Cerebellar nuclear complex (tissue), 1 donor: ENCODE measurements around the gene MNAT1.
A peak's percentile ranks its signal among the peaks of the same experiment; 100 is the strongest.

Experiments
- DNase-seq, 2 experiments: peaks; one replicate each; lab custom pipeline; 2025; lab: John Stamatoyannopoulos, UW

MNAT1 gene

DNA sequence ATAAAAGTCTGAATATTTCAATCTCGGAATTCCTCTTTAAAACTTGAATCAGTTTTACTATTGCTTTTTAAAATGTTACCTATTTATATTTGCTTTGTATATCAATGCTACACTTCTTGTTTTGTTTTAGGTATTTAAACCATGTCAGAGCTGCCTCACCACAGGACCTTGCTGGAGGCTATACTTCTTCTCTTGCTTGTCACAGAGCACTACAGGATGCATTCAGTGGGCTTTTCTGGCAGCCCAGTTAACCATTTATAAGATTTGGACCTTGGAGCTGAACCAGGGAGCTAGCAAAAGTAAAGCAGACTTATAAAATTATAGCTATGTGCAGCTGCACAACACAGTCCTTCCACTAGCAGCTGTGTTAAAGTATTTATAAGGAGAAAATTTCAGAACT, 233.5 kb downstream of the MNAT1 start:
- DNase-seq: no peak

DNA sequence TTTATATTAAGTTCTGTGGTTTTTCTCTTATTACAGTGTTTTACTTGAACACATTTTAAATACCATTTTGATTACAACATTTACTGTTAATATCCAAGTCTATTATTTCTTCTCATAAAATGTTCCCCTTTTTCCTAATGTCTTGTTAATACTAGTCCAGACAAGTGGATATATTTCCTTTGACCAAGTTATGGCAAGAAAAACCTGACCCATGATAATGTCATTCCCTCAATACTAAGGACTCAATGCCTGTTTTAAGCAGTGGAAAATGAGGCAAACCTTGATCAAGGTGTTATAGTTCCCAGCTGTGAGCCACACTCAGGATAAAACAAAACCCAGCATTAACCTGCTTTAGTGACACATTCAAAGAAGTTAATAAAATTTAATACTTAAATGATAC, 234.1 kb downstream of the MNAT1 start:
- DNase-seq: no peak

DNA sequence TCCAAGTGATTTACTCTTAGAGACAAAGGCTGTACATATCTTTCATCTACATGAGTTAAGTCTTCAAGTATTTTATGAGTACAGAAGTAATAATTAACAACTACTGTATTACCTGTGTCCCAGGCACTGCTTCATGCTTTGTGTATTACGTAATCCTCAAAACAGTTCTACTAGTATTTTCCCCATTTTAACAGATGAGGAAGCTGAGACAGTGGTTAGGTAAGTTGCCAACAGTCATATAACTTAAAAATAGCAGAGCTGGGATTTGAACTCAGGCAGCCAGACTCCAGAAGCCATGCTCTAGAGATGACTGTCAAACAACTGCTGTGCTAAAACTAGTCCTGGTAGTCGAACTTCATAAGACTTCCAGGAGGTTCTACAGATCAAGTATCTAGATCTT, 235.6 kb downstream of the MNAT1 start:
- no peak for DNase-seq

DNA sequence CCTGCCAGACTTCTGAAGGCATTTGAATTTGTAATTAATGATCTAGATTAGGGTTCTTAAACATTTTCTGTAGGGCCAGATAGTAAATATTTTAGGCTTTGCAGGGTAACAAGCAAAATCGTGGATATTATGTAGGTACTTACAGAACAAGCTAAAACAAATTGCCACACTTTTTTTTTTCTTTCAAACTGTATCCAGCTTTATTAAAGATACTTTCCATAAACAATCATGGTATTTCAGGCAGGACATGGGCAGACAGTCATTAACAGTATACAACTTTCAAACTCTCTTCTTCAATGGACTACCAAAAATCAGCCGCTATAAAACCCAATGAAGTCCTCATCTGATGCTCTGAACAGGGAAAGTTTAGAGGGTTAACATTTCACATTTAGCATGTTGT, 236.7 kb downstream of the MNAT1 start:
- DNase-seq: no peak

DNA sequence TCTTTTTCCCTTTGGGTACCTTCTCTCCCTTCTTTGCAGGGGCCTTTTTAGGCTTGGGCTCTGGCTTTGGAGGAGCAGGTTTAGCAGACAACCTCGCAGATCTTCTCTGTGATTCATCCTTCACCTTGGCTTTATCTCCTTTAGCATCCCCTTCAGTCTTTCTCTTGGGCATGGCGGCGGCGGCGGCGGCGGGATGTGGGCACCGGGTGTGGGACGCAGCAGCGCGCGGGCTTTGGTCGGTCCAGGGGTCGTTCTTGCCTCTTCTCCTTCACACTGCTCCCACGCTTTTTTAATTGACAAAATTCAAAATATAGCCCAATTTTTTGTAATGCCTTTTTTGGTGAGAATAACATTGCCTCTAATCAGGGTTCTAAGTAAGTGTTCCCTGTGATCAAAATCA, 237.7 kb downstream of the MNAT1 start:
- DNase-seq: no peak

DNA sequence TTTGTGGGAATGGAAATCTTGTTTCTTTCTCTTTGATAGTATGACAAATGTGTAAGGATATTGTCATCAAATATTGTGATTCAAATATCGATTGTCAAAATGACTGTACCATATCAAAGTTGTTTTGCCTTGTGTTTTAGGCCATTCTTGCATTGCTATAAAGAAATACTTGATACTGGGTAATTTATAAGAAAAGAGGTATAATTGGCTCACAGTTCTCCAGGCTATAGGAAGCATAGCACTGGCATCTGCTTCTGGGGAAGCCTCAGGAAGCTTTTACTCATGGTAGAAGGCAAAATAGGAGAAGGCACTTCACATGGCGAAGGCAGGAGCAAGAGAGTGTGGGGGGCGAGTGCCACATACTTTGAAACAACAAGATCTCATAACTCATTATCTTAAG, 238.5 kb downstream of the MNAT1 start:
- no peak for DNase-seq

DNA sequence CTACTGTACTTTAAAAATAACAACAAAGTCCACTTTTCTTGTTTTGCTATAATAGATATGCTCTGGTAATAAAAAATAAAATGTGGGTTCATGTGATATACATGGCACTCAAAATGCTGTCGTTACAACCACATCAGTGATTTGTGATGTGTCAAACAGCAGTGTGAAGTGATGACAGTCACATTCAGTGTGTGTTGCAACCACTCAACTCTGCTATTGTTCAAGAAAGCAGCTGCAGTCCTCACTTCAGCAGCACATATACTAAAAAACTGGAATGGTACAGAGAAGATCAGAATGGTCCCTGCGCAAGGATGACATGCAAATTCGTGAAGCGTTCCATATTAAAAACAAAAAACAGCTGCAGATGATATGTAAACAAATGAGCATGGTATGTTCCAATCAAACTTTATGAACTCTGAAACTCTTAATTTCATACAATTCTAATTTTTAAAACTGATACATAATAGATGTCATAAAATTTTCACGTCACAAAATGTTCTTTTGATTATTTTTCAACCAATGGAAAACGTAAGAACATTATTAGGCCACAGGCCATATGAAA, 239.6 kb downstream of the MNAT1 start:
- no peak for DNase-seq

DNA sequence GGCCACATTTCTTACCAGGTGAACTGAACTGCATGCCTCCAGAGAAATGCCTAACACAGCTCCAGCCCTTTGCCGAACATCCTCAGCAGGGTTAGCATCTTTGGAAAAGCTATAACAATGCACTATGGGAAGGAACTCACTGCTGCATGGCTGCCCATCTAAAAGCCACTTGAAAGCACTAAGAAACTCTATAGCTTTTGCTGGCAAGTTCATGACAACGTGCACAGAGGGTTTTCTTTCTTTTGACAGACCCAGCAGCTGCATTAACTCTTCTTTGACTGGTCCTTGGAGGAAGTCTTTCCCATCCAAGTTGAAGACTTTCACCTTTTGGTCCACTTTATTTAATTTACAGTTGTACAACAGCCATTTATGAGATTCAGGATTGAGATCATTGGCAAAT, 241.0 kb downstream of the MNAT1 start:
- DNase-seq: no peak

DNA sequence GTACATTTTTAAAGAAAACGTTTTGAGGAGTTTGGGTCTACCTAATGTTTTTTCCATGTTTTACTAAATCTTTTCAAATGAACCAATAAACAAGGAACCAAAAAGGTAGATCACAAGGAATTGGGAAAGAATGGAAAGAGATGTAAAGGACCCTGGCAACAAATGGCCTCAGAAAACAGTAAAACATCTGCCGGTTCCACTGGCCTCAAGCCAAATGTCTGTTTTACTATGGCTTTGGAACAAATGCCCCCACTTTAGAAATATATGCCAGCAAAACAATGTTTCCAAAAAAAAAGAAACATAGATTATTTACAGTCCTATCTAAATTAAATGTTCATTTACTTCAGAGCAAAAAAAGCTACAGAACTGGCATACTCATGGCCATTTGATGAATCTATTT, 243.3 kb downstream of the MNAT1 start:
- DNase-seq: no peak

DNA sequence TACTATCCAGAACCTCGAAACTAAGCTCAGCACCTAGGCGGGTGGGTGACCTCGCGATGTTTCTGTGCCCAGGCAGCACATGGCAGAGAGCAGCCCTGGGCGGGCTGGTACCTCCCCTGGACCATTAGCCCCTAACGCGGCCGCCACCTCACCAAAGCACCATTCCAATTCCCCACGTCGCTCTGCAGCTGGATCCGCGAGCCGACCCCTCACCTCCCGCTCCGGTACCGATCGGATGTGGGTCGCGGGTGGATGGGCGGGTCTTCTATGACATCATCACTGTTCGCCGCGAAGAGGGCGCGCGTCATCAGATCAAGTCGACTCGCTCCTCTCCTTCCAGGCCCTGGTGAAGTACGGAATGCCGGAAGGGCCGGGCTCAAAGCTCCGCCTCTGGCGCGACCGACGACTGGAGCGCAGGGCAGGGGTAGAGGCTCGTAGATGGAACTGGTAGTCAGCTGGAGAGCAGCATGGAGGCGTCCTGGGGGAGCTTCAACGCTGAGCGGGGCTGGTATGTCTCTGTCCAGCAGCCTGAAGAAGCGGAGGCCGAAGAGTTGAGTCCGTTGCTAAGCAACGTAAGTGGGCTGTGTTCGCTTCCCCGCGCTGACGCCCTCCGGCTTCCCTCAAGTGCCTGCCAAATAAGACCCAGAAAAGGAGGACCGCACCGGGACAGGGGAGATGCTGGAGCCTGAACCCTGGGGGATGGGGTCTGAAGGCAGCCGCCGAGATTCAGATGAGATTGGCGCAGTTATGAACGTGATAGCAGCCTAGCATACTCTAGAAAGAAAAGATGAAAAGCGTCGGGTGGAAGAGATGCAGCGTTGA, 246.5 kb downstream of the MNAT1 start, which contains the start of the genes SLC38A6 and TRMT5:
Gene SLC38A6, plus strand, starts transcription at position 435 of the 822 bp plus-strand sequence. Its CDS starts 33 bp downstream, at position 468.
Gene TRMT5, minus strand, starts transcription at position 269 of the 822 bp plus-strand sequence. Its CDS starts 106 bp downstream, at position 163.
- DNase-seq: peak; percentile 45 to 76

DNA sequence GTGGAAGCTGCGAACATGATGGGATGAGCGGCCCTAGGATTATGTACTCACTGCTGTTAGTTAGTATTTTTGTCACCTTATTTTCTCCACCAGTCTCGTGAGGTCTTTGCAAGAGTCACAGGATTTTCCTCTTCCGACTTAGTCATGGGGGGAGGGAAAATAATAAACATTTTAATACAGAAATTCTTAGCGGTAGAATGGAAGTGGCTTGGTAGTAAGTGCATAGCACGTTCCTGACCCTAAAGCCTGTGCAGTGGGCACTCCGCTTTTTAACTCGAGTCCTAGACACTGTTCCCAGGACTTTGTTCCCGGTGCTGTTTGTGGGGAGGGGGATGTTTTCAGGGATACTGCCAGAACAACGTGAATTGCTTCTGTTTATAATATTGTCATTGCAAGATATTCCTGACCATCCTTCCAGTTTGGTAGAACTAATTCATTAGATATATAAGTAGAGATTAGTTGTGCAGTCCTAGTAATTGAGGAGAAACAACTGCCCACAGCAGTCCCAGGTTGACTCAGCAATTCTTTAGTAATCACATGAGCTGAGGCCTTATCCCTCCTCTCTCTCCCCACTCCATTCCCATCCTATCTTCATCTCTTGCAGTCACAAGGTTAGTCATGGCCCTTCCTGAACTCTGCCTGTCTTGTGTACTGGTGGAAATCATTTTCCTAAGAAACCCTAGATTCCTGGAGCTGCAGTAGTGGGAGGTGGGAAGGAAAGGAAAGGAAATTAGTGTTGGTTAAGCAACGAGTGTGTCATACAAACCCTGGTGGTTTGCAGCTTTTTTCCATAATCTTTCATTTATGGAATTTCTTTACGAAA, 247.3 kb downstream of the MNAT1 start:
- DNase-seq: no peak

DNA sequence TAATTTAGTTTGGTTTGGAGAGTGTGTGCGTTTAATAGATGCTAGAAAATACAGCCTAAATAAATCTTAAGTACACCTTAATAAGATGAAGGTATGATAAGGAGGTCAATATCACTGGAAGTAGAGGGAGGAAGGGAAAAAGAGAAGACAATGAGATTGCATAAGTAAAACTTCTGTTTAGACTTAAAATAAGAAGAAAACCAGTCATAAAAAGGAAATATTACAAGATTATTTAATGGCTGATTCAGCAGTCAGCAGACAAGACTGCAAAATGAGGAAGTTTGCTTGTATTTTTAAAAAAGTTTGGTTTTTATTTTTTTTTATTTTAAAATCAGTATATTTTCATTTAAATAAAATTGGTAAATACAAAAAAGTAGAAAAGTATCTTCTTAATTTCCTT, 249.6 kb downstream of the MNAT1 start:
- no peak for DNase-seq

DNA sequence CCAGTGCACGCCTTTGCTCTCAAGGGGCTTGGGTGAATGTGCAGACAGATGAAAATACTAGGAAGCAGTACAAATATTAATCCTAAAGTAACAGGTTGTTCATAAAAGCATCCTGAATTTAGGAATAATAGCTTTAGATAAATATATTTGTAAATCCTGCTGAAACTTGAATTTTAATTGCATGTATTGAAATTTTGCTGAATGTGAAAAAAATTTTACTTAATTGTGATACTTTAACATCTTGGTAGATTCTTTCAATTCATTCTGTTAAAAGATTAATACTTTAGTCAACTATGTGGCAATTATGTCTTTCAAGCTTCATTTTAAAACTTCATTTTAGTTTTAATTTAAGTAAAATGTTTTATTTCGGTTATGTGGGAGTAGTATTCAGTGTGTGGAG, 251.9 kb downstream of the MNAT1 start:
- no peak for DNase-seq

DNA sequence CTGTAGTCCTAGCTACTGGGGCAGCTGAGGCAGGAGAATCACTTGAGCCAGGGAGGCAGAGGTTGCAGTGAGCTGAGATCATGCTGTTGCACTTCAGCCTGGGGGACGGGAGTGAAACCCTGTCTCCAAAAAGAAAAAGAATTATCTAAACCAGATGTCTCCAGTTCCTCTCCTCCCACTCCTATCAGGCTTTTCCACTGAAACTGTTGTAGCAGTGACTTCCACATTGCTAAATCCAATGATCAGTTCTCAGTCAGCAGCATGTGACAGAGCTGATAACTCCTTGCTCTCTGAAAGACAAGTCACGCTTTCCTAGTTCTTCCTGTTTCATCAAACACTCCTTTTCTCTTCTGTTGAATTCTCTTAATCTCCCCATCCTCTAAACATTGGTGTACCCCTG, 255.0 kb downstream of the MNAT1 start:
- DNase-seq: no peak

DNA sequence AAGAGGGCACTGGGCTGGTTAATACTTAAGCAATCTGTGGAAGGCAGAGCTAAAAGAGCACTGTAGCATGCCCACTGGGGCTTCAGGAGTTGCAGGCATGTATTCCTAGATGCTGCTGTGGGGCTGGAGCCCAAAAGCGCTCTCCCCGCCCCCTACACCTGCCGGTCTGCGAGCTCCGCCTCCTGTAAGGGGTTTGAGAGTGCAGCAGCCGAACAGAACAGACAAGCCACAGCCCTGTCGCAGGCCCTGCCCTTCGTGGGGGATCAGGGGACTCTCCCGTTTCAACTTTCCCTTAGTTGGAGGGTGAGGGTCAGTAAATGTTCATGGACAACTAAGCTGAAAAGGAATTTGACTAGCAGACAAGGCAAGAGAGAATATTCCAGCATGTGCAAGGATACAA, 264.1 kb downstream of the MNAT1 start:
- DNase-seq: no peak

DNA sequence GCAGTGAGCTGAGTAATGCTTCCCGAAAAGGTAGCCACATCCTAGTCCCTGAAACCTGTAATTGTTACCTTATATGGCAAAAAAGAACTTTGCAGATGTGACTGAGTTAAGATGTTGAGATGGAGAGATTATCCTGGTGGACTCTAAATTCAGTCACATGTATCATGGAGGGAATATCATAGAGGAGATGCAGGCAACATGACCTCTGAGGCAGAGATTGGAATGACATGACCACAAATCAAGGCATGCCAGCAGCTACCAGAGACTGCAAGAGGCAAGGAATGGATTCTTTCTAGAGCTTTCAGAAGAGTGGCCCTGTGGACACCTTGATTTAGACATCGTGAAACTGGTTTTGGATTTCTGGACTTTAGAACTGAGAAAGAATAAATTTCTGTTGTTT, 265.0 kb downstream of the MNAT1 start:
- DNase-seq: no peak

DNA sequence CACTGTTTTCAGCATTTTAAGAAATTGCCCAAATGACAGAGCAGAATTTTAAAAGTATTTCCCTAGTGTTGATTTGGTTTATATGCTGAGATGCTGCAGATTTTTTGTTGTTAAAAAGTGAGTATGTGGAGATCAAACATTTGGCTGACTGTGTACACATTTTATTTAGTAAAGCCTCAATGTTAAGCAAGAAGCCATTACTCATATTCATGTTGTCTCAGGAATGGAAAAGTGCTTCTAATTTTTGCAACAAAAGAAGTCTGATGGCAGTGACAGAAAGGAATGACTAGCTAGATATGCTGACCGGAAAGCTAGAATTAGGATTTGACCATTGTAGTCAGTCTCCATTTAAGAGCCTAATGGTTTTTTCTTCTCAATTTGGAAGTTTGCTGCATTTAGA, 269.0 kb downstream of the MNAT1 start:
- no peak for DNase-seq

DNA sequence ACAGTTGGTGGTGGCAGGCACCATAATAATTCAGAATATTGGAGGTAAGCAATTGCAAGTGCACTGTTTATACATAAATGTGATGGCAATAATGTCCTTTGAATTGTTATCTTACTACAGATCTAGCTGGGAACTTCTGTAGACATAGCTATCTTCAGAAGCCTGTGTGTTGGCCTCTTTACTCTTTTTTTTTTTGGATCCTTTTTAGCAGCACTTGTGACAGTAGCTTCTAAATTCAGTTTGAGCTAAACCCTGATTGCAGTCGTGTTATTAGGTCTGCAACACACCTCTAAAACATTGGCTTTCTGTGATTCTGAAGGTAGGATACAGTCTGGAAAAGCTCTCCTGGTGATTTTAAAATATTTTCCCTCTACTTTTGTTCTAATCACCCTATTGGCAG, 285.0 kb downstream of the MNAT1 start:
- DNase-seq: no peak
